HEK293 (cell line): ENCODE results near the gene TLE5.

Experiments
- CTCF ChIA-PET: fragments of 350-600 bp; formaldehyde crosslinking; extraction: SDS; loops from one replicate; lab custom pipeline; 2021; ENCODE audit warnings: antibody characterized with exemption; lab: Yijun Ruan, JAX
- POLR2A ChIA-PET: fragments of 300-600 bp; formaldehyde crosslinking; extraction: SDS; loops from one replicate; lab custom pipeline; 2020; ENCODE audit warnings: antibody characterized with exemption, inconsistent platforms; lab: Yijun Ruan, JAX
- H3K27ac ChIP-seq: fragments of 200-500 bp; sonication (Bioruptor generic); 2 replicates; pipeline ENCODE4 v1.5.1; 2014; ENCODE audit warnings: low read depth, low read length, control low read depth, inconsistent platforms; ENCODE audit errors: extremely low read depth
- H3K36me3 ChIP-seq, 2 experiments: fragments of 200-500 bp in 1 of 2; sonication (Bioruptor generic) in 1 of 2; 1 replicate in 1 of 2; 2 replicates in 1 of 2; pipeline ENCODE4 v1.5.1; 2014 to 2017; ENCODE audit warnings: inconsistent platforms in 2 of 2, low read length in 2 of 2; ENCODE audit not compliant: control insufficient read depth in 2 of 2, insufficient read depth in 1 of 2
- H3K4me1 ChIP-seq: fragments of 200-500 bp; sonication (Bioruptor generic); 2 replicates; pipeline ENCODE4 v1.5.1; 2014; ENCODE audit warnings: mild to moderate bottlenecking, low read length, inconsistent platforms; ENCODE audit not compliant: control insufficient read depth, insufficient read depth
- H3K4me3 ChIP-seq: 2 replicates; pipeline ENCODE4 v1.5.1; 2011; ENCODE audit warnings: low read depth, mild to moderate bottlenecking, control low read depth, low read length, moderate library complexity
- H3K9me3 ChIP-seq: fragments of 200-500 bp; sonication (Bioruptor generic); 2 replicates; pipeline ENCODE4 v1.5.1; 2014; ENCODE audit warnings: low read depth, low read length, inconsistent platforms; ENCODE audit not compliant: control insufficient read depth, insufficient read depth
- EGR2 ChIP-seq: fragments of 450-650 bp; formaldehyde crosslinking; IDR thresholded peaks from 2 replicates; pipeline ENCODE4 v1.5.1; 2016; ENCODE audit warnings: low read depth, missing biosample characterization, missing genetic modification characterization
- ELK4 ChIP-seq: IDR thresholded peaks from 2 replicates; pipeline ENCODE4 v1.6.1; 2011; ENCODE audit warnings: mild to moderate bottlenecking, low read depth, low read length, borderline replicate concordance
- HIC1 ChIP-seq: fragments of 450-650 bp; formaldehyde crosslinking; IDR thresholded peaks from 2 replicates; pipeline ENCODE4 v1.5.1; 2016; ENCODE audit warnings: missing biosample characterization, missing genetic modification characterization
- HOXA7 ChIP-seq: sonication (generic); formaldehyde crosslinking; IDR thresholded peaks from 2 replicates; pipeline ENCODE4 v1.8.1; 2022; ENCODE audit warnings: missing genetic modification reagents, borderline replicate concordance
- IKZF3 ChIP-seq: fragments of 450-650 bp; IDR thresholded peaks from 2 replicates; pipeline ENCODE4 v1.5.0; 2018; ENCODE audit warnings: missing biosample characterization, mild to moderate bottlenecking, missing genetic modification characterization, moderate library complexity
- KLF1 ChIP-seq: fragments of 450-650 bp; formaldehyde crosslinking; IDR thresholded peaks from 2 replicates; pipeline ENCODE4 v1.5.1; 2016; ENCODE audit warnings: missing biosample characterization, missing genetic modification characterization
- KLF16 ChIP-seq: fragments of 450-650 bp; formaldehyde crosslinking; IDR thresholded peaks from 2 replicates; pipeline ENCODE4 v1.5.1; 2017; ENCODE audit warnings: missing biosample characterization, missing genetic modification characterization
- KLF9 ChIP-seq: fragments of 450-650 bp; formaldehyde crosslinking; IDR thresholded peaks from 2 replicates; pipeline ENCODE4 v1.5.1; 2016; ENCODE audit warnings: missing biosample characterization, missing genetic modification characterization, low read depth
- PATZ1 ChIP-seq: fragments of 450-650 bp; formaldehyde crosslinking; IDR thresholded peaks from 2 replicates; pipeline ENCODE4 v1.5.1; 2016; ENCODE audit warnings: missing biosample characterization, missing genetic modification characterization
- PRDM4 ChIP-seq: fragments of 450-650 bp; formaldehyde crosslinking; IDR thresholded peaks from 2 replicates; pipeline ENCODE4 v1.5.1; 2017; ENCODE audit warnings: missing biosample characterization, missing genetic modification characterization
- REPIN1 ChIP-seq: fragments of 450-650 bp; formaldehyde crosslinking; IDR thresholded peaks from 2 replicates; pipeline ENCODE4 v1.5.1; 2017; ENCODE audit warnings: missing biosample characterization, missing genetic modification characterization, low read depth
- REST ChIP-seq: fragments of 450-650 bp; formaldehyde crosslinking; IDR thresholded peaks from 2 replicates; pipeline ENCODE4 v1.5.1; 2016; ENCODE audit warnings: missing biosample characterization, missing genetic modification characterization
- SALL2 ChIP-seq: fragments of 450-650 bp; formaldehyde crosslinking; IDR thresholded peaks from 2 replicates; pipeline ENCODE4 v1.5.0; 2017; ENCODE audit warnings: missing biosample characterization, mild to moderate bottlenecking, missing genetic modification characterization, borderline replicate concordance
- SP3 ChIP-seq: fragments of 450-650 bp; formaldehyde crosslinking; IDR thresholded peaks from 2 replicates; pipeline ENCODE4 v1.5.1; 2016; ENCODE audit warnings: missing biosample characterization, missing genetic modification characterization
- ZFHX2 ChIP-seq: fragments of 450-650 bp; formaldehyde crosslinking; conservative IDR thresholded peaks from 2 replicates; pipeline ENCODE4 v1.5.1; 2016; ENCODE audit warnings: missing biosample characterization, missing genetic modification characterization
- ZNF138 ChIP-seq: fragments of 450-650 bp; formaldehyde crosslinking; IDR thresholded peaks from 2 replicates; pipeline ENCODE4 v1.5.1; 2016; ENCODE audit warnings: missing biosample characterization, missing genetic modification characterization, borderline replicate concordance
- ZNF324 ChIP-seq: fragments of 450-650 bp; formaldehyde crosslinking; IDR thresholded peaks from 2 replicates; pipeline ENCODE4 v1.5.1; 2016; ENCODE audit warnings: missing biosample characterization, missing genetic modification characterization
- ZNF335 ChIP-seq: fragments of 450-650 bp; formaldehyde crosslinking; conservative IDR thresholded peaks from 2 replicates; pipeline ENCODE4 v1.5.1; 2016; ENCODE audit warnings: missing biosample characterization, missing genetic modification characterization
- ZNF48 ChIP-seq: fragments of 450-650 bp; formaldehyde crosslinking; IDR thresholded peaks from 2 replicates; pipeline ENCODE4 v1.5.1; 2016; ENCODE audit warnings: missing biosample characterization, missing genetic modification characterization
- ZNF677 ChIP-seq: fragments of 450-650 bp; IDR thresholded peaks from 2 replicates; pipeline ENCODE4 v1.5.0; 2018; ENCODE audit warnings: missing biosample characterization, mild to moderate bottlenecking, missing genetic modification characterization, moderate library complexity
- ZNF707 ChIP-seq: fragments of 450-650 bp; formaldehyde crosslinking; IDR thresholded peaks from 2 replicates; pipeline ENCODE4 v1.5.1; 2016; ENCODE audit warnings: missing biosample characterization, missing genetic modification characterization
- ZNF768 ChIP-seq: fragments of 450-650 bp; formaldehyde crosslinking; IDR thresholded peaks from 2 replicates; pipeline ENCODE4 v1.5.1; 2018; ENCODE audit warnings: missing biosample characterization, mild to moderate bottlenecking, missing genetic modification characterization
- ZNF843 ChIP-seq: fragments of 450-650 bp; formaldehyde crosslinking; IDR thresholded peaks from 2 replicates; pipeline ENCODE4 v1.5.1; 2016; ENCODE audit warnings: missing biosample characterization, missing genetic modification characterization
- ZSCAN16 ChIP-seq: fragments of 450-650 bp; formaldehyde crosslinking; IDR thresholded peaks from 2 replicates; pipeline ENCODE4 v1.5.1; 2016; ENCODE audit warnings: missing biosample characterization, missing genetic modification characterization
- TF ChIP-seq, protein P1 (sequence below): fragments of 450-650 bp; formaldehyde crosslinking; IDR thresholded peaks from 2 replicates; pipeline ENCODE4 v1.5.1; 2016; ENCODE audit warnings: missing biosample characterization, missing genetic modification characterization

Gene TLE5

GRCh38 chr19:3006075-3006767 is 56.1 kb downstream of the TLE5 start:
- ChIA-PET CTCF (interaction anchor here (0.8 to 2.1 kb wide), 2 partner anchors 44 to 97 kb away, joined by 3 to 5 read pairs; no protein-coding TSS in a partner anchor), POLR2A (no interaction called here)
- Histone ChIP-seq H3K4me3 (no peak overlapping the region), H3K9me3 (no peaks in the 10 kb centered on the region), H3K27ac (no peak overlapping the region), H3K36me3 (no peaks in the 10 kb centered on the region), H3K4me1 (no peaks in the 10 kb centered on the region)
- TF ChIP-seq REPIN1 = no peak
- TF ChIP-seq PATZ1 (tag by site-specific recombination) = no peak
- TF ChIP-seq KLF16 (tag by site-specific recombination) = no peak
- TF ChIP-seq ZNF843 = no peak
- no peak for TF ChIP-seq PRDM4
- TF ChIP-seq ZNF335 (tag by site-specific recombination) = no peak
- TF ChIP-seq ZNF138 = no peak
- 0 out of 2 replicates have a peak, but pooled peaks have one; percentile 40 for TF ChIP-seq EGR2 (tag by site-specific recombination)
- peak; percentile 42; the same call in 1 of the 2 replicates for TF ChIP-seq SP3 (tag by site-specific recombination)
- no peak for TF ChIP-seq ZNF768
- TF ChIP-seq KLF9 (tag by site-specific recombination) = no peak
- TF ChIP-seq REST (tag by site-specific recombination) = no peak
- 0 out of 2 replicates have a peak, but pooled peaks have one; percentile 4 for TF ChIP-seq ZFHX2
- TF ChIP-seq SALL2 (tag by site-specific recombination) = no peak
- no peak for TF ChIP-seq ZNF707 (tag by site-specific recombination)
- no peak for TF ChIP-seq ZNF48 (tag by site-specific recombination)
- TF ChIP-seq ELK4 = no peak
- no peak for TF ChIP-seq HOXA7 (CRISPR knock-in tag)
- no peak for TF ChIP-seq ZNF324 (tag by site-specific recombination)
- TF ChIP-seq, protein P1, sequence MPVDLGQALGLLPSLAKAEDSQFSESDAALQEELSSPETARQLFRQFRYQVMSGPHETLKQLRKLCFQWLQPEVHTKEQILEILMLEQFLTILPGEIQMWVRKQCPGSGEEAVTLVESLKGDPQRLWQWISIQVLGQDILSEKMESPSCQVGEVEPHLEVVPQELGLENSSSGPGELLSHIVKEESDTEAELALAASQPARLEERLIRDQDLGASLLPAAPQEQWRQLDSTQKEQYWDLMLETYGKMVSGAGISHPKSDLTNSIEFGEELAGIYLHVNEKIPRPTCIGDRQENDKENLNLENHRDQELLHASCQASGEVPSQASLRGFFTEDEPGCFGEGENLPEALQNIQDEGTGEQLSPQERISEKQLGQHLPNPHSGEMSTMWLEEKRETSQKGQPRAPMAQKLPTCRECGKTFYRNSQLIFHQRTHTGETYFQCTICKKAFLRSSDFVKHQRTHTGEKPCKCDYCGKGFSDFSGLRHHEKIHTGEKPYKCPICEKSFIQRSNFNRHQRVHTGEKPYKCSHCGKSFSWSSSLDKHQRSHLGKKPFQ (tag by site-specific recombination) = no peak
- no peak for TF ChIP-seq IKZF3 (tag by site-specific recombination)
- TF ChIP-seq ZSCAN16 (tag by site-specific recombination) = no peak
- no peak for TF ChIP-seq ZNF677
- 0 out of 2 replicates have a peak, but pooled peaks have one; percentile 45 for TF ChIP-seq HIC1 (tag by site-specific recombination)
- peak; percentile 81 for TF ChIP-seq KLF1 (tag by site-specific recombination)
